Subcutaneous abdominal adipose tissue (tissue), 5 donors: Measurements from ENCODE around the gene ANO2.

ENCODE experiments used
- H3K27ac ChIP-seq: one replicate; pipeline ENCODE4 v1.7.0; 2013; ENCODE audit warnings: low read depth, mild to moderate bottlenecking, inconsistent platforms, low read length, moderate library complexity
- H3K27me3 ChIP-seq, 5 donors: one replicate each; pipeline ENCODE4 v1.7.0; 2013; ENCODE audit warnings: low read length in 5 of 5, inconsistent platforms in 1 of 5; ENCODE audit not compliant: control insufficient read depth in 5 of 5, insufficient read depth in 4 of 5
- H3K36me3 ChIP-seq, 5 donors: one replicate each; pipeline ENCODE4 v1.7.0; 2013; ENCODE audit warnings: low read length in 5 of 5; ENCODE audit not compliant: control insufficient read depth in 5 of 5, insufficient read depth in 5 of 5
- H3K4me1 ChIP-seq, 5 donors: one replicate each; pipeline ENCODE4 v1.7.0; 2013; ENCODE audit warnings: low read length in 5 of 5, mild to moderate bottlenecking in 3 of 5, moderate library complexity in 1 of 5; ENCODE audit not compliant: control insufficient read depth in 5 of 5, insufficient read depth in 5 of 5
- H3K4me3 ChIP-seq, 5 donors: one replicate each; pipeline ENCODE4 v1.7.0; 2013; ENCODE audit warnings: low read length in 5 of 5, low read depth in 1 of 5
- H3K9ac ChIP-seq, 5 donors: one replicate each; pipeline ENCODE4 v1.7.0; 2013; ENCODE audit warnings: low read length in 5 of 5, mild to moderate bottlenecking in 4 of 5, moderate library complexity in 3 of 5
- H3K9me3 ChIP-seq, 5 donors: one replicate each; pipeline ENCODE4 v1.7.0; 2013; ENCODE audit warnings: low read length in 5 of 5; ENCODE audit not compliant: control insufficient read depth in 5 of 5
- donor health status: healthy.
- donor health status: healthy.
- donor health status: healthy.
- donor health status: healthy.
- donor health status: healthy.

ANO2 gene

GRCh38 chr12:5756338-5756842, 188.7 kb downstream of the ANO2 start:
- H3K4me1 ChIP-seq: no peaks in the 10 kb centered on the region
- H3K36me3 ChIP-seq: peaks cover 0 to 7% (median 5%) of the 10 kb centered on the region in 5 donors
- no peak overlapping the region for H3K4me3 ChIP-seq
- peaks cover 0 to 6% (median 4%) of the 10 kb centered on the region in 5 donors for H3K27me3 ChIP-seq
- peaks cover 0 to 3% (median 2%) of the 10 kb centered on the region in 5 donors for H3K9me3 ChIP-seq
- H3K9ac ChIP-seq: no peak overlapping the region
- H3K27ac ChIP-seq: no peak overlapping the region

GRCh38 chr12:5748027-5748426, 197.0 kb downstream of the ANO2 start:
- Histone ChIP-seq H3K4me3 (no peak overlapping the region), H3K4me1 (peaks cover 3 to 17% (median 6%) of the 10 kb centered on the region in 5 donors), H3K9ac (no peak overlapping the region), H3K27ac (no peak overlapping the region), H3K9me3 (no peaks in the 10 kb centered on the region), H3K27me3 (no peaks in the 10 kb centered on the region), H3K36me3 (peaks cover 0 to 2% (median 0%) of the 10 kb centered on the region in 5 donors)

- H3K27ac ChIP-seq: no peak overlapping the region
- no peaks in the 10 kb centered on the region for H3K9me3 ChIP-seq
- H3K9ac ChIP-seq: no peak overlapping the region
- no peak overlapping the region for H3K4me3 ChIP-seq
- peaks cover 0 to 2% (median 0%) of the 10 kb centered on the region in 5 donors for H3K36me3 ChIP-seq
- H3K27me3 ChIP-seq: no peaks in the 10 kb centered on the region
- H3K4me1 ChIP-seq: peaks cover 3 to 24% (median 6%) of the 10 kb centered on the region in 5 donors
These were observed 198.1 kb downstream of the ANO2 start for GRCh38 chr12:5746917-5747316.

- H3K27ac ChIP-seq: peak overlapping the region; percentile 11
- peaks cover 3 to 24% (median 6%) of the 10 kb centered on the region in 5 donors for H3K4me1 ChIP-seq
- H3K9me3 ChIP-seq: no peaks in the 10 kb centered on the region
- peaks cover 0 to 6% (median 0%) of the 10 kb centered on the region in 5 donors for H3K36me3 ChIP-seq
- no peak overlapping the region for H3K9ac ChIP-seq
- H3K27me3 ChIP-seq: peaks cover 0 to 2% (median 0%) of the 10 kb centered on the region in 5 donors
- H3K4me3 ChIP-seq: no peak overlapping the region
These were observed 198.8 kb downstream of the ANO2 start for GRCh38 chr12:5746036-5746908.

GRCh38 chr12:5745251-5745888, 199.7 kb downstream of the ANO2 start:
- no peak overlapping the region for H3K4me3 ChIP-seq
- H3K4me1 ChIP-seq: peaks cover 3 to 24% (median 6%) of the 10 kb centered on the region in 5 donors
- H3K9me3 ChIP-seq: no peaks in the 10 kb centered on the region
- H3K27me3 ChIP-seq: peaks cover 0 to 2% (median 0%) of the 10 kb centered on the region in 5 donors
- H3K27ac ChIP-seq: peak overlapping the region; percentile 37
- no peak overlapping the region for H3K9ac ChIP-seq
- peaks cover 0 to 8% (median 0%) of the 10 kb centered on the region in 5 donors for H3K36me3 ChIP-seq

GRCh38 chr12:5742258-5742657, 202.8 kb downstream of the ANO2 start:
- Histone ChIP-seq H3K4me1 (peaks cover 3 to 24% (median 6%) of the 10 kb centered on the region in 5 donors), H3K9ac (no peak overlapping the region), H3K27ac (no peak overlapping the region), H3K36me3 (peaks cover 0 to 21% (median 2%) of the 10 kb centered on the region in 5 donors), H3K27me3 (peaks cover 0 to 2% (median 0%) of the 10 kb centered on the region in 5 donors), H3K4me3 (no peak overlapping the region), H3K9me3 (no peaks in the 10 kb centered on the region)

- Histone ChIP-seq H3K27me3 (peaks cover 0 to 2% (median 0%) of the 10 kb centered on the region in 5 donors), H3K9ac (no peak overlapping the region), H3K9me3 (no peaks in the 10 kb centered on the region), H3K4me3 (no peak overlapping the region), H3K36me3 (peaks cover 0 to 21% (median 2%) of the 10 kb centered on the region in 5 donors), H3K4me1 (peaks cover 0 to 11% (median 0%) of the 10 kb centered on the region in 5 donors), H3K27ac (no peak overlapping the region)
These were observed 205.1 kb downstream of the ANO2 start for GRCh38 chr12:5739917-5740316.

- Histone ChIP-seq H3K4me1 (peaks cover 0 to 4% (median 0%) of the 10 kb centered on the region in 5 donors), H3K9me3 (no peaks in the 10 kb centered on the region), H3K27ac (no peak overlapping the region), H3K4me3 (no peak overlapping the region), H3K9ac (no peak overlapping the region), H3K27me3 (peaks cover 0 to 2% (median 0%) of the 10 kb centered on the region in 5 donors), H3K36me3 (peaks cover 0 to 26% (median 2%) of the 10 kb centered on the region in 5 donors)
These were observed 207.3 kb downstream of the ANO2 start for GRCh38 chr12:5737778-5738177.

- peaks cover 0 to 34% (median 10%) of the 10 kb centered on the region in 5 donors for H3K36me3 ChIP-seq
- no peak overlapping the region for H3K9ac ChIP-seq
- no peaks in the 10 kb centered on the region for H3K4me1 ChIP-seq
- peaks cover 0 to under 1% (median 0%) of the 10 kb centered on the region in 5 donors for H3K27me3 ChIP-seq
- no peak overlapping the region for H3K27ac ChIP-seq
- no peaks in the 10 kb centered on the region for H3K9me3 ChIP-seq
- no peak overlapping the region for H3K4me3 ChIP-seq
These were observed 208.5 kb downstream of the ANO2 start for GRCh38 chr12:5736527-5736926.
